ENCODE measurements around the gene STK32C. TPM values are rescaled to one million over a fixed set of nuclear protein-coding genes. Genes with fewer than 3 reads are reported as not detected.
A peak's percentile ranks its signal among the peaks of the same experiment; 100 is the strongest.

Gene STK32C
- total RNA-seq, 1 donor from 2014 or later, result 69.2 TPM

DNA sequence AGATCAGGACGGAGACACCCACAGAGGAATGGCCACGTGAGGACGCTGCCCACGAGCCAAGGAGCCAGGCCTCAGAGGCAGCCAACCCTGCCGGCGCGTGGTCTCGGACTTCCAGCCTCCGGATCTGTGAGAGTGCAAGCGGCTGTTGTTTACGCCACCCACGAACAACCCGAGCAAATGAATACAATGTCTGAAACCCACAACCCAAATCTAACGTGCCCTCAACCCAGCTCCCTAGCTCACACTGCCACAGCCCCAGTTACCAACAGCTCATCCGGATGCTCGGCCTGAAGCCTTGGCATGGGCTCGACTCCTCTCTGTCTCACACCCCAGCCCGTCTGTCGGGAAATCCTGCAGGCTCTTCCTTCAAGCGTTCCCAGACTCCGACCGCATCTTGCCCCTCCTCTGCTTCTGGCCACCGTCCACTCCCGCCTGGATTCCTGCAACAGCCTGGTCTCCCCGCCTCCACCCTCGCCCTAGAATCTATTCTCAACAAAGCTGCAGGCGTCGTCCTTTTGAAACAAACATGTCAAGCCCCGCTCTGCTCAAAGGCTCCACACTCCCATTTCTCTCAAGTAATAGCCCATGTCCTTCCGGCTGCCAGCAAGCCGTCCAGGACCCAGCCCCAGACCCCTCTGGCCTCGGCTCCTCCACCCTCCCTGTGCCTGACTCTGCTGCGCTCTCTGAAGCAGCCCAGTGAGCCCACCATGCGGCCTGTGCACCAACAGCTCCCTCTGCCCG, 35.3 kb downstream of the STK32C start:
- peaks cover 17% of the 10 kb centered on the region for H3K9me3 Mint-ChIP-seq (ENCODE audit: unreplicated experiment)
- no peak overlapping the region for H3K4me3 Mint-ChIP-seq (ENCODE audit: unreplicated experiment)
- H3K27ac Mint-ChIP-seq (ENCODE audit: unreplicated experiment), result peak overlapping the region; percentile 18
- TF ChIP-seq, protein P1, sequence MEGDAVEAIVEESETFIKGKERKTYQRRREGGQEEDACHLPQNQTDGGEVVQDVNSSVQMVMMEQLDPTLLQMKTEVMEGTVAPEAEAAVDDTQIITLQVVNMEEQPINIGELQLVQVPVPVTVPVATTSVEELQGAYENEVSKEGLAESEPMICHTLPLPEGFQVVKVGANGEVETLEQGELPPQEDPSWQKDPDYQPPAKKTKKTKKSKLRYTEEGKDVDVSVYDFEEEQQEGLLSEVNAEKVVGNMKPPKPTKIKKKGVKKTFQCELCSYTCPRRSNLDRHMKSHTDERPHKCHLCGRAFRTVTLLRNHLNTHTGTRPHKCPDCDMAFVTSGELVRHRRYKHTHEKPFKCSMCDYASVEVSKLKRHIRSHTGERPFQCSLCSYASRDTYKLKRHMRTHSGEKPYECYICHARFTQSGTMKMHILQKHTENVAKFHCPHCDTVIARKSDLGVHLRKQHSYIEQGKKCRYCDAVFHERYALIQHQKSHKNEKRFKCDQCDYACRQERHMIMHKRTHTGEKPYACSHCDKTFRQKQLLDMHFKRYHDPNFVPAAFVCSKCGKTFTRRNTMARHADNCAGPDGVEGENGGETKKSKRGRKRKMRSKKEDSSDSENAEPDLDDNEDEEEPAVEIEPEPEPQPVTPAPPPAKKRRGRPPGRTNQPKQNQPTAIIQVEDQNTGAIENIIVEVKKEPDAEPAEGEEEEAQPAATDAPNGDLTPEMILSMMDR (IDR thresholded peaks at IDR 0.05; ENCODE audit: partially characterized antibody, unreplicated experiment), result no peak
- peaks cover 5% of the 10 kb centered on the region for H3K36me3 Mint-ChIP-seq (ENCODE audit: unreplicated experiment)
- H3K4me1 Mint-ChIP-seq (ENCODE audit: low read depth, unreplicated experiment), result peaks cover 33% of the 10 kb centered on the region
- no peak for DNase-seq
- H3K27me3 Mint-ChIP-seq (ENCODE audit: unreplicated experiment), result peaks cover 17% of the 10 kb centered on the region

DNA sequence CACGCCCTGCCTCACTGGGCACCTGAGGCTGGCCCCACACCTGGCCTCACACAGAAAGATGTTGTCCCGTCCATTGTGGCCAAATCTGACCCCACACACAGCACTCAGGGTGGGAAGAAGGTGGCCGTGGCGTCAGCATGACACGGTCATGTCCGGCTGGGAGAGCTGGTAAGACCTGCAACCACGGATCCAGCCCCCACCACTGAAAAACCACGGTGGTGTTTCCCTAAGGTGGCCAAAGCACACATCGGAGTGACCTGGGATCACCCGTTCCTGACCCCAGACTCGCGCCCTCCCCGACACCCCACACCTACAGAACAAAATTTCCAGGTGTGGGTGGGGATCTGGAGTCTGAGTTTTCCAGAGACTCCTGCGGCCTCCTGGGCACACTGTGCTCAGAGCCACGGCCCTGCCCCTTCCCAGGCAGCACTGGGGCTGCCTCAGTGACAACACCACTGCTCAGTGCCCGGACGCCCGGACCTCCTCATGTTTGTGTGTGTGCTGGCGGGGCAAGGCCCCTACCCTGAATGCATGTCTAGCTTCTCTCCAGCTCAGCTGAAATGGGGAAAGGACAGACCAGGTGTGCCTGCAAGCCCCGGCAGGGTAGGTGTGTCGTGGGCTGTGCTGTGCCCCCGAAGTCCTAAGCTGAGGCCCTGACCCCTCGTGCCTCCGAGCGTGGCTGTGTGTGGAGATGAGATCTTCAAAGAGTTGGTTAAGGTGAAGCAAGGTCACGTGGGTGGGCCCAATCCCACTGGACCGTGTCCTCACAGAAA, 36.1 kb downstream of the STK32C start:
- Mint-ChIP-seq H3K9me3 (ENCODE audit: unreplicated experiment) (peaks cover 15% of the 10 kb centered on the region), H3K27ac (ENCODE audit: unreplicated experiment) (no peak overlapping the region), H3K27me3 (ENCODE audit: unreplicated experiment) (peaks cover 16% of the 10 kb centered on the region), H3K4me1 (ENCODE audit: low read depth, unreplicated experiment) (peaks cover 29% of the 10 kb centered on the region), H3K36me3 (ENCODE audit: unreplicated experiment) (peaks cover 5% of the 10 kb centered on the region), H3K4me3 (ENCODE audit: unreplicated experiment) (no peak overlapping the region)
- TF ChIP-seq, protein P1 (IDR thresholded peaks at IDR 0.05; ENCODE audit: partially characterized antibody, unreplicated experiment), result no peak
- no peak for DNase-seq

DNA sequence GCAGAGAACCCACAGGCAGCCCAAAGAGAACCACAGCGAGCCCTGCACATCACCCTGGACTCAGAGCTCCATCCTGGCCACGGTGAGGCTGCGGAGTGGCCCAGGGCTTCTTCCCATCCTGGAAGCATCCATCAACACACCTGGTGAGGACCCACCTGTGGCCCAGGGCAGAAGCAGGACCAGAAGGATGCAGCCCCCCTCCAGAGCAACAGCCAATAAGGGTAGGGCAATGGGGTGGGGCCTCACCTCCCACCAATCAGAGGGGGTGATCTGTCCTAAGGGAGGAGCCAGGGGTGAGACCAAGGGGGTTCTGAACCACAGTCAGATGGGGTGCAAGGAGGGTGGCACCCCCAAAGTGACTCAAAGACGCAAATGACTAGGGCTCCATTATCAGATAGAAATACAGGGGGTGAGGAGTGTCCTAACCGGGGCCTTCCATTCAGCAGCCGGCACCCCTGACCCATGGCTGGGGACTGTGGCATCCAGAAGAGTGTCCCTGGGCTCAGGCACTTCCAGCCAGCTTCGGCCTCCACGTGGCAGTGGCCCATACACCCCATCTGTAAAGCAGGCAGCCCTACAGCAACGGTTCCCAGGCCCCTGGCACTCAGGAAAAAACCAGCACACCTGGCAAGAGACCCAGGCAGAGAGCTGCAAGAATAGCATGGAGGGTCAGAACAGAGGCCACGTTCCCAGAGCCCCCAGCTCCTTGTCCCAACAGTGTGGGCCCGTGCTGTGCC, 36.9 kb downstream of the STK32C start:
- TF ChIP-seq, protein P1 (IDR thresholded peaks at IDR 0.05; ENCODE audit: partially characterized antibody, unreplicated experiment), result no peak
- peaks cover 19% of the 10 kb centered on the region for H3K9me3 Mint-ChIP-seq (ENCODE audit: unreplicated experiment)
- H3K36me3 Mint-ChIP-seq (ENCODE audit: unreplicated experiment), result peaks cover 5% of the 10 kb centered on the region
- peaks cover 34% of the 10 kb centered on the region for H3K4me1 Mint-ChIP-seq (ENCODE audit: low read depth, unreplicated experiment)
- no peak overlapping the region for H3K27ac Mint-ChIP-seq (ENCODE audit: unreplicated experiment)
- DNase-seq, result no peak
- H3K4me3 Mint-ChIP-seq (ENCODE audit: unreplicated experiment), result no peak overlapping the region
- peaks cover 22% of the 10 kb centered on the region for H3K27me3 Mint-ChIP-seq (ENCODE audit: unreplicated experiment)

DNA sequence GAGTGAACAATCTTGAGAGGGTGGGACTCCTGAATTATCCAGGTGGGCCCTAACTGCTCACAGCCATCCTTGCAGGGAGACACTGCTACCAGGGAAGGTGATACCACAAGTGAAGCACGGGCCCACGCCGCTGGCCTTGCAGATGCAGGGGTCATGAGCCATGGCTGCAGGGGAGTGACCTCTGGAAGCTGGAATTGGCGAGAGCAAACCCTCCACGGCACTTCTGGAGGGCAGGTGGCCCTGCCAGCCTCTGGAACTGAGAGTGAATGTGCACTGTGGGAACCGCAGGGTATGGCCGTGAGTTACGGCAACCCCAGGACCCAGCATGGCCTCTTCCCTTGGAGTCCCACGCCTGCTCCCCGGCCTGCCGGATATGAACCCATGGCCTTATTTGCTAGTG, 37.5 kb downstream of the STK32C start:
- Mint-ChIP-seq H3K36me3 (ENCODE audit: unreplicated experiment) (peaks cover 5% of the 10 kb centered on the region), H3K27me3 (ENCODE audit: unreplicated experiment) (peaks cover 22% of the 10 kb centered on the region), H3K4me1 (ENCODE audit: low read depth, unreplicated experiment) (peaks cover 39% of the 10 kb centered on the region), H3K27ac (ENCODE audit: unreplicated experiment) (no peak overlapping the region), H3K9me3 (ENCODE audit: unreplicated experiment) (peaks cover 19% of the 10 kb centered on the region), H3K4me3 (ENCODE audit: unreplicated experiment) (no peak overlapping the region)
- peak; percentile 15 for DNase-seq
- TF ChIP-seq, protein P1 (IDR thresholded peaks at IDR 0.05; ENCODE audit: partially characterized antibody, unreplicated experiment), result no peak

Measured in glutamatergic neuron (in vitro differentiated cells).